ENCODE measurements around the gene PCBD1. TPM values are rescaled to one million over a fixed set of nuclear protein-coding genes. Genes with fewer than 3 reads are reported as not detected.

The PCBD1 gene
- total RNA-seq, 1 experiment from 2014 or later = 39.7 TPM

- Histone ChIP-seq H3K4me2 (ENCODE audit: insufficient read depth, insufficient read length, low read length) (no peak overlapping the region), H3K56ac (ENCODE audit: insufficient read length, low read depth, low read length) (no peak overlapping the region), H4K91ac (ENCODE audit: insufficient read length, low read depth, low read length) (no peak overlapping the region), H3K4ac (ENCODE audit: low read depth, low read length) (no peak overlapping the region), H3K23me2 (ENCODE audit: insufficient read length, low read depth, low read length, poor library complexity, severe bottlenecking) (no peaks in the 10 kb centered on the region), H2BK12ac (ENCODE audit: insufficient read length, low read depth, low read length) (no peak overlapping the region), H3K27me3 (ENCODE audit: insufficient read depth, low read length) (no peaks in the 10 kb centered on the region), H4K8ac (replicated peaks; ENCODE audit: insufficient read length, low read depth, low read length) (no peak overlapping the region), H3K14ac (ENCODE audit: insufficient read depth, low read length) (no peak overlapping the region), H4K5ac (ENCODE audit: insufficient read length, low read depth, low read length) (no peak overlapping the region), H3K4me1 (ENCODE audit: insufficient read depth, low read length) (no peaks in the 10 kb centered on the region), H3K79me1 (ENCODE audit: insufficient read depth, low read depth, low read length, poor library complexity, severe bottlenecking) (no peaks in the 10 kb centered on the region), H2BK20ac (ENCODE audit: low read depth, low read length, poor library complexity, severe bottlenecking) (no peak overlapping the region), H4K20me1 (ENCODE audit: control insufficient read depth, insufficient read depth, insufficient read length) (peaks cover 5% of the 10 kb centered on the region), H3K23ac (ENCODE audit: insufficient read length, low read depth, low read length) (no peak overlapping the region), H2BK15ac (ENCODE audit: low read depth, low read length) (no peak overlapping the region), H3K9me3 (ENCODE audit: control insufficient read depth, low read depth, low read length) (no peaks in the 10 kb centered on the region), H3K27ac (ENCODE audit: insufficient read length, low read depth, low read length) (no peak overlapping the region), H2BK120ac (ENCODE audit: low read depth, low read length, poor library complexity, severe bottlenecking) (no peak overlapping the region), H3T11ph (ENCODE audit: low read length) (no peak overlapping the region), H3K79me2 (ENCODE audit: insufficient read depth, low read length) (no peaks in the 10 kb centered on the region), H2AFZ (ENCODE audit: low read length) (no peak overlapping the region), H3K18ac (ENCODE audit: insufficient read length, low read depth, low read length) (no peak overlapping the region), H2BK5ac (ENCODE audit: insufficient read length, low read length) (no peak overlapping the region), H3K9ac (ENCODE audit: extremely low read depth, insufficient read length, low read length) (no peak overlapping the region), H2AK5ac (ENCODE audit: insufficient read length, low read length) (no peak overlapping the region)
- Mint-ChIP-seq H3K36me3 (ENCODE audit: insufficient read depth in 1 of 3, low read depth in 3 of 3) (no peaks in the 10 kb centered on the region), H3K9me3 (0 out of 5 replicates have a peak, but pooled peaks cover 0 to 2% of the 10 kb centered on the region in 2 experiments), H3K27ac (no peak overlapping the region), H3K4me1 (peaks cover 0 to 6% of the 10 kb centered on the region in 2 experiments; a peak in 2 of 4 replicates), H3K4me3 (no peak overlapping the region), H3K27me3 (ENCODE audit: low read depth) (peaks cover 11% of the 10 kb centered on the region)
- TF ChIP-seq CTCF (conservative IDR thresholded peaks at IDR 0.05) = no peak
- DNase-seq = no peak
- no CpG with 5 or more reads among the region's 10 CpGs for WGBS (ENCODE audit: extremely low coverage, insufficient read length, low lambda C conversion rate)
These were observed 26.0 kb upstream of the PCBD1 start for GRCh38 chr10:70914316-70914864.

All from H9 (cell line).